ENCODE data around the gene SEMA4D. TPM values are rescaled to one million over a fixed set of nuclear protein-coding genes. Genes with fewer than 3 reads are reported as not detected.

The SEMA4D gene
- total RNA-seq, 4 donors from 2014 or later = 1.5 to 27.8 (median 11.6) TPM

- Histone ChIP-seq H3K4me1 (no peaks in the 10 kb centered on the region), H3K27me3 (no peaks in the 10 kb centered on the region), H3K9me3 (no peaks in the 10 kb centered on the region), H3K36me3 (no peaks in the 10 kb centered on the region), H3K4me3 (no peak overlapping the region), H3K27ac (no peak overlapping the region)
- no peak for DNase-seq
- TF ChIP-seq POLR2A (IDR thresholded peaks at IDR 0.05) (no peak), CTCF (IDR thresholded peaks at IDR 0.05) (no peak)
- intact Hi-C loops (cut with DNase I; ENCODE audit: low total_unique reads) = no loop called here
Measured at GRCh38 chr9:89421595-89421994, 76.3 kb downstream of the SEMA4D start.

- DNase-seq = no peak
- H3K27me3 ChIP-seq = no peaks in the 10 kb centered on the region
- H3K9me3 ChIP-seq = no peaks in the 10 kb centered on the region
- no peak overlapping the region for H3K4me3 ChIP-seq
- TF ChIP-seq POLR2A (IDR thresholded peaks at IDR 0.05) (no peak), CTCF (IDR thresholded peaks at IDR 0.05) (no peak)
- intact Hi-C loops (cut with DNase I; ENCODE audit: low total_unique reads) = no loop called here
- no peaks in the 10 kb centered on the region for H3K36me3 ChIP-seq
- no peaks in the 10 kb centered on the region for H3K4me1 ChIP-seq
- no peak overlapping the region for H3K27ac ChIP-seq
Measured at GRCh38 chr9:89420397-89421178, 77.3 kb downstream of the SEMA4D start.

DNA sequence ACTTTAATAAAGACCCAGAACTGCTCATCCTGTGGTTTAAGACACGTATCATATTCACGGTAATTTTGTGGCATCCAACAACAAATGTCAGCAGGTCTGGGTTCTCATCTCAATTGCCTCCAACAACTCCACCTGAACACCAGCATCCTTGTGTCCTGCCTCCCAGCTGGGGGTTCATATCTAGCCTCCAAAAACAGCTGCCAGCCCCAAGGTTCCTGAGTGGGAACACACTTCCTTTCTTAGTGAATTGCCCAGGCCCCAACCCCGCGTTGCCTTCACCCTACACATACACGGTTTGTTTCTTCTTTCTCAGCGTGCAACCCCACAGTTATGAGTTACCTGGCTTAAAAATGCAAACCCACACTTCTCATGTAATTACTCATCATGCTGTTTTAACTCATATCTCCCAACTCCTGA is 77.9 kb downstream of the SEMA4D start:
- Histone ChIP-seq H3K9me3 (no peaks in the 10 kb centered on the region), H3K36me3 (no peaks in the 10 kb centered on the region), H3K27ac (no peak overlapping the region), H3K4me1 (no peaks in the 10 kb centered on the region), H3K4me3 (no peak overlapping the region), H3K27me3 (no peaks in the 10 kb centered on the region)
- TF ChIP-seq CTCF (IDR thresholded peaks at IDR 0.05) = no peak
- TF ChIP-seq POLR2A (IDR thresholded peaks at IDR 0.05) = no peak
- intact Hi-C loops (cut with DNase I; ENCODE audit: low total_unique reads) = no loop called here
- DNase-seq = no peak

- no peaks in the 10 kb centered on the region for H3K36me3 ChIP-seq
- no peaks in the 10 kb centered on the region for H3K9me3 ChIP-seq
- TF ChIP-seq POLR2A (IDR thresholded peaks at IDR 0.05) = no peak
- TF ChIP-seq CTCF (IDR thresholded peaks at IDR 0.05) = no peak
- no peak overlapping the region for H3K27ac ChIP-seq
- no peak for DNase-seq
- H3K27me3 ChIP-seq = no peaks in the 10 kb centered on the region
- H3K4me1 ChIP-seq = no peaks in the 10 kb centered on the region
- intact Hi-C loops (cut with DNase I; ENCODE audit: low total_unique reads) = no loop called here
- H3K4me3 ChIP-seq = no peak overlapping the region
Measured at GRCh38 chr9:89418882-89419640, 78.9 kb downstream of the SEMA4D start.

- Histone ChIP-seq H3K9me3 (no peaks in the 10 kb centered on the region), H3K4me3 (no peak overlapping the region), H3K4me1 (no peaks in the 10 kb centered on the region), H3K27me3 (no peaks in the 10 kb centered on the region), H3K27ac (no peak overlapping the region), H3K36me3 (no peaks in the 10 kb centered on the region)
- DNase-seq = no peak
- intact Hi-C loops (cut with DNase I; ENCODE audit: low total_unique reads) = no loop called here
- TF ChIP-seq CTCF (IDR thresholded peaks at IDR 0.05) (no peak), POLR2A (IDR thresholded peaks at IDR 0.05) (no peak)
Measured at GRCh38 chr9:89418474-89418845, 79.5 kb downstream of the SEMA4D start.

Data from uterus (tissue), 4 donors.